ENCODE results near the gene ULK3.

Gene ULK3

DNA sequence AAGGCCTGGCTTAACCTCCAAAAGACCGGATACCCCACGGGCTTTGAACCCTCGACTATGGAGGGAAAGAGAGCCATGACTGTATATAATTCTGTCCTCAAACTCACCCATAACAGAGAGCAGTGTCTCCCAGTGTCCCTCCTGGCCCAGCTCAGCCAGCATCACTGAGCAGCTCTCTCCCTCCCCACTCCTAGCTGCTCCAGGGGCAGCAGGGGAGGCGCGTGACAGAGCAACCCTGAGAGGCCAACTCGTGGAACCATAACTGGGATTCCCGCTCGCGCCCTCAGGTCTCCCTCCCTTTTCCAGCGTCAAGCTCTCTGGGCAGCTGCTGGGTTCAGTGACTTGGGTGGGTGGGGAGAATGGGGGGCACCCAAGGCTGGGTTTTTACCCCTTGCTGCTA, 17.1 kb downstream of the ULK3 start:
- Mint-ChIP-seq H3K4me3 (no peak overlapping the region), H3K27ac (no peak overlapping the region), H3K36me3 (no peaks in the 10 kb centered on the region), H3K9me3 (no peaks in the 10 kb centered on the region), H3K4me1 (peaks cover 34% of the 10 kb centered on the region)
- DNase-seq (ENCODE audit: low spot score in 2 of 2) (no peak), ATAC-seq (no peak)

DNA sequence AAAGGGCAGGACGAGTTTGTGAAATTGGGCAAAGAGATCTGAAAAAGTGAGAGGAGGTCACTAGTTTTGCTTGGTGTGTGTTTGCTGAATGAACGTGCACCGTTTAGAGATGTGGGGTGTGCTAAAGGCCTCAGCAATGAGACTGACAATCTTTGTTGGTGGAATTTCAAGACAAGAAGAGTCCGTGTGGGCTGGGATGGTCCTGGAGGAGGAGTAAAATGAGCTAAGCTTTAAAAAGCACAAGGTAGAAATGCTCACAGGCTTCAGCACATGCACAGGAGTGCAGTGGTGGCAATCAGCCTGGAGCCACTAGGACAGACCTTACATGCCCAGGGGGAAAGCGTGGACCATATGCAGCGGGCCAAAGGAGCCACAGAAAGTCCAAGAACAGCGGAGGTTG, 18.0 kb downstream of the ULK3 start:
- Mint-ChIP-seq H3K9me3 (no peaks in the 10 kb centered on the region), H3K4me3 (no peak overlapping the region), H3K4me1 (peaks cover 28% of the 10 kb centered on the region), H3K36me3 (no peaks in the 10 kb centered on the region), H3K27ac (no peak overlapping the region)
- no peak for ATAC-seq
- no peak for DNase-seq (ENCODE audit: low spot score in 2 of 2)

DNA sequence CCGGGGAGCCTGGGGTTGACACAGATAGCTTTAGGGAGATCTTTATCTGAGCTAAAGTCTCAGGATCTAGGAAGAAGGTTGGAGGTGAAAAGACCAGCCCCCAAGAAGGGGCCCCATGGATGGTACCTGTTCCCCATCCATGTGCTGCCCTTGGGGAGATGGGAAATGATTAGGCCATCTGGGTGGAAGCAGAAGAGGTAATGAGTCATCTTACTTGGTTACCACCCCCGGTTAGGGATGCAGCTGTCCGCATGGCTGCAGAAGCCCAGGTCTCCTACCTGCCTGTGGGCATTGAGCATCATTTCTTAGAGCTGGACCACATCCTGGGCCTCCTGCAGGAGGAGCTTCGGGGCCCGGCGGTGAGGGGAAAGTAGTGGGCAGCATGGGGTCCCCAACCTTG, 19.6 kb downstream of the ULK3 start:
- Mint-ChIP-seq H3K4me1 (peaks cover 28% of the 10 kb centered on the region), H3K27ac (no peak overlapping the region), H3K4me3 (no peak overlapping the region), H3K36me3 (no peaks in the 10 kb centered on the region), H3K9me3 (no peaks in the 10 kb centered on the region)
- ATAC-seq (no peak), DNase-seq (ENCODE audit: low spot score in 2 of 2) (no peak)

DNA sequence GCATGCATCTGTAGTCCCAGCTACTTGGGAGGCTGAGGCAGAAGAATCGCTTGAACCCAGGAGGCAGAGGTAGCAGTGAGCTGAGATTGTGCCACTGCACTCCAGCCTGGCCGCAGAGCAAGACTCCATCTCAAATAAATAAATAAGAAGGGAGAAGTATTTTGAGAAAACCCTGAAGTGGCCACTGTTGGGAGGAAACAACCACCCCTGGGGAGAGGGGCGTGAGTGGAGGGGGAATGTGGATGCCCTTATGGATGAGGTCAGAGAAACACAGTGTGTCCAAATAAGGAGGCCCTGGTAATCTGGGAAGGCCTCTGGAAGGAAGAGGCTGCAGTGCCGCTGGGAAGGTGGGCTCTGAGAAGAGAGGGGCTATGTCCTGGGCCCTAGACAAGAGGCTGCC, 20.7 kb downstream of the ULK3 start:
- Mint-ChIP-seq H3K4me1 (peaks cover 34% of the 10 kb centered on the region), H3K4me3 (no peak overlapping the region), H3K9me3 (no peaks in the 10 kb centered on the region), H3K36me3 (peaks cover 6% of the 10 kb centered on the region), H3K27ac (no peak overlapping the region)
- ATAC-seq (no peak), DNase-seq (ENCODE audit: low spot score in 2 of 2) (no peak)

DNA sequence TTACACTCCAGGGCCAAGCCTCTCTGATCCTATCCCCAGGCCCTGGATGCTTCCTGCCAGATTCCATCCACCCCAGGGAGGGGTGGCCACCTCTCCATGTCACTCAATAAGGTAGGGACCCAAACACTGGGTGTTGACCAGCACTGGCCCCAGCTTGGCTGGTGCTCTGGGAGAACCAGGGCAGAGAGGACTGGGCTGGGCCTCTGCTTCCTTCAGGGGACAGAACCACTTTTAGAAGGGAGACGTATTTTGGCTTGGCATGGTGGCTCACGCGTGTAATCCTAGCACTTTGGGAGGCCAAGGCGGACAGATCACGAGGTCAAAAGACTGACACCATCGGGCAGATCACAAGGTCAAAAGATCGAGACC, 21.2 kb downstream of the ULK3 start:
- H3K4me1 Mint-ChIP-seq: peaks cover 35% of the 10 kb centered on the region
- no peak overlapping the region for H3K27ac Mint-ChIP-seq

DNA sequence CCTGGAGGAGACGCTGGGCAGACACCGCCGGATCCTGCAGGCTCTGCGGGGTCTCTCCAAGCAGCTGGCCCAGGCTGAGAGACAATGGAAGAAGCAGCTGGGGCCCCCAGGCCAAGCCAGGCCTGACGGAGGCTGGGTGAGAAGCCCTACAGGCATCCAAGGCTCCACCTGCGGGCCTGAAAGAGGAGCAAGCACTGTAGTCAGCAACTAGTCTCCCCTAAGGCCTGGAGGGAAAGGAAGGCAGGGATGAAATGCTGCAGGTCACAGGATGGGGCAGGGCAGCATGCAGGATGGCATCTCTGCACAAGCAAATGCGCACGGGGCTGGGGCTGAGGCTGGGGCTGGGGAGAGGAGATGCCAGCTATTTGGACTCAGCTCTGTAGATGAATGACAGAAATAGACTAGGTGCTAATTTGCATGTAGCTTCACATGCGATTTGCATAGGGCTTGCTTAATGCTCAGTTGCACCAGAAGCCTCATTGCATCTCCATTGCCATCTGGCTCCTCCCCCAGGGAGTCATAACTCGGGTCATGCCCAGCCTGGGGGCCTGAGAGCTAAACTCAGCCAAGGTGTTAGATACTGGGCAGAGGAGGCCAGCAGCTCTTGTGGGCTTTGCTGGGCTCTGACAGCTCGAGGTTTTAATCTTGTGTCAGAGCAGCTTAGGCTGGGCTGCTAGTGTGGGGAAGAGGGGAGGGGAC, 21.7 kb downstream of the ULK3 start:
- no peaks in the 10 kb centered on the region for H3K9me3 Mint-ChIP-seq
- ATAC-seq (no peak), DNase-seq (ENCODE audit: low spot score in 2 of 2) (no peak)
- H3K36me3 Mint-ChIP-seq: peaks cover 6% of the 10 kb centered on the region
- no peak overlapping the region for H3K27ac Mint-ChIP-seq
- H3K4me3 Mint-ChIP-seq: no peak overlapping the region
- H3K4me1 Mint-ChIP-seq: peaks cover 30% of the 10 kb centered on the region

More for the DNA sequence above, 21.2 kb downstream of the ULK3 start:
- Mint-ChIP-seq H3K36me3 (peaks cover 6% of the 10 kb centered on the region), H3K9me3 (no peaks in the 10 kb centered on the region), H3K4me3 (no peak overlapping the region)
- no peak for ATAC-seq
- DNase-seq (ENCODE audit: low spot score in 2 of 2): no peak

DNA sequence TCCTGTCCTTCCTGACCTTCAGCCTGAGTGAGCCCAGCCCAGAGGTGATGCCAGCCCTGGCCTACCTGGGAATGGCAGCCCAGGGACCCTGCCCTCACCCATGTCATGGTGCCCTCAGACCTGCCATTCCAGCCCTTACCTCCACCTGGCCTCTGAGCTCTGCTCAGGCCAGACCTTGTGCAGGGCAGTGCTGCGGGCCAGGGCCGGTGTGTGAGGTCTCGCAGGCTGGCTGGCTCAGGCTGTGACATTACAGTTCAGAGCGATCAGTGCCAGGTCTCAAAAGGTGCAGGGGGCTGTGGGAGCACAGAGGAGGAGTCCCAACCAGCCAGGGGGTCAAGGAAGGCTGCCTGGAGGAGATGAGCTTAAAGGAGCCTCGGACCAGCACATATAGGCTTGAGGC, 22.9 kb downstream of the ULK3 start:
- H3K36me3 Mint-ChIP-seq: peaks cover 6% of the 10 kb centered on the region
- peaks cover 39% of the 10 kb centered on the region for H3K4me1 Mint-ChIP-seq
- H3K4me3 Mint-ChIP-seq: no peak overlapping the region
- ATAC-seq: no peak
- H3K27ac Mint-ChIP-seq: peak overlapping the region; percentile 87
- no peaks in the 10 kb centered on the region for H3K9me3 Mint-ChIP-seq
- DNase-seq (ENCODE audit: low spot score in 2 of 2): no peak

DNA sequence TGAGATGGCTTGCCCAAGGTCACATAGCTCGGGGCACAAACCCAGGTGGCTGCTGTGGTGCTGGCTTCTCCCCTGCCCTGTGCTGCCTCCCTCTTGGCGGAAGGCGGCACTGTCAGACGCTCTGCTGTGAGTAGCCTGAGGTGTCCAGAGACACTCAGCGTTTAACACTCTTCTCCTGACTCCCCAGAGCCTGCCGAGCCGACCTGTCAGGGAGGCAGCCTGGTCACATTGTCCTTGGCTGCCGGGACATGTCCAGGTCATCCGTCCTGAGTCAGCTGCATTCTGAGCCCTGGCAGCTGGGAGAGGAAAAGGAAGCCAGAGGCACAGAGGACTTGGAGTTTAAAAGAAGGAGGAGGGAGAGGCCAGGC, 25.6 kb downstream of the ULK3 start:
- H3K9me3 Mint-ChIP-seq: no peaks in the 10 kb centered on the region
- no peak overlapping the region for H3K4me3 Mint-ChIP-seq
- H3K27ac Mint-ChIP-seq: peak overlapping the region; percentile 80
- DNase-seq (ENCODE audit: low spot score in 2 of 2) (no peak), ATAC-seq (no peak)
- H3K4me1 Mint-ChIP-seq: peaks cover 39% of the 10 kb centered on the region
- H3K36me3 Mint-ChIP-seq: peaks cover 7% of the 10 kb centered on the region

DNA sequence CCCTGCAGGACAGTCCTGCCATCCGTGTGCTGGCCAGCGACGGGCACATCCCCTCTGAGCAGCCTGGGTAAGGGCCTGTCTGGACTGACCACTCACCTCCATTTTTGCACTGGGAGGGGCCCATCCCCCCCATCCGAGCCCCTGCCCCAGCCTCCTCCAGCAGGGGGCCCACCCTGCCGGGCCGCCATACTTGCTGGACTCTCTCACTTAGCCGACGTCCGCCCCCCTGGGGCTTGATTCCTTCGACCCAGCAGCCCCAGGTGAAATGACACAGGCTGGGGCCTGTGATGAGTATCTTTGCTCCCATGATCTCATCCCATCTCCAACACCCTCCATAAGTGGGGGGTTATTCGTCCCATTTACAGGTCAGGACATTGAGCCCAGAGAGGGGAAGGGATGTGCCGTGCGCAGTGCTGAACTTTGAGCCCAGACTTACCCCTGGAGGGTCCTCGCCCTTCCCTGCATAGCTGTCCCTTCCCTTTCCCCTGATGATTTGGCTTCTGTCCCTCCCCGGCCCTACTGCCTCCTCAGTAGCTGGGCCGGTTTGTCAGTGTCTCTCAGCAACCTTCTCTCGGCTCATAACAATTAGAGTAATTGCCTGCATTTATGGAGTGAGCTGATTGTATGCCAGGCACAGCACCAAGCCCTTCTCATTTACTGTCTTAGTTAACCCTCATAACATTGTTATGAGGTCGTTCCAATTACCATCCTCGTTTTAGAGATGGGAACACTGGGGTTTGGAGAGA, 26.2 kb downstream of the ULK3 start:
- ATAC-seq (no peak), DNase-seq (ENCODE audit: low spot score in 2 of 2) (no peak)
- Mint-ChIP-seq H3K4me3 (no peak overlapping the region), H3K4me1 (peaks cover 39% of the 10 kb centered on the region), H3K36me3 (peaks cover 10% of the 10 kb centered on the region), H3K27ac (peak overlapping the region; percentile 80), H3K9me3 (no peaks in the 10 kb centered on the region)

DNA sequence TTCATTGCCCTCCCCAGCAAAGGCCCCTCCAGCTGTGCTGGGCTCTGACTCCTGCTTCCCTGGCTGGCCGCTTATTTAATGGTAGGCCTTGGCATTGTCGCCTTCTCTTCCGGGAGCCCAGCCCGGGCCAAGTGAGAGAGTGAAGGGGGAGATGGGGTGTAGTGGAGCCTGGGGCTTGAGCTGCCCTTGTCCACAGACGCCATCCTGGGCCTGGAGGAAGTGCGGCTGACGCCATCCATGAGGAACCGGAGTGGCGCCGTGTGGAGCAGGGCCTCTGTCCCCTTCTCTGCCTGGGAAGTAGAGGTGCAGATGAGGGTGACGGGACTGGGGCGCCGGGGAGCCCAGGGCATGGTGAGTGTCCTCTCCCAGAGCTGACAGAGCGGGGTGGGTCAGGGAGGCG, 27.0 kb downstream of the ULK3 start:
- Mint-ChIP-seq H3K27ac (no peak overlapping the region), H3K9me3 (no peaks in the 10 kb centered on the region), H3K36me3 (peaks cover 10% of the 10 kb centered on the region), H3K4me3 (no peak overlapping the region), H3K4me1 (peaks cover 39% of the 10 kb centered on the region)
- DNase-seq (ENCODE audit: low spot score in 2 of 2) (no peak), ATAC-seq (no peak)

DNA sequence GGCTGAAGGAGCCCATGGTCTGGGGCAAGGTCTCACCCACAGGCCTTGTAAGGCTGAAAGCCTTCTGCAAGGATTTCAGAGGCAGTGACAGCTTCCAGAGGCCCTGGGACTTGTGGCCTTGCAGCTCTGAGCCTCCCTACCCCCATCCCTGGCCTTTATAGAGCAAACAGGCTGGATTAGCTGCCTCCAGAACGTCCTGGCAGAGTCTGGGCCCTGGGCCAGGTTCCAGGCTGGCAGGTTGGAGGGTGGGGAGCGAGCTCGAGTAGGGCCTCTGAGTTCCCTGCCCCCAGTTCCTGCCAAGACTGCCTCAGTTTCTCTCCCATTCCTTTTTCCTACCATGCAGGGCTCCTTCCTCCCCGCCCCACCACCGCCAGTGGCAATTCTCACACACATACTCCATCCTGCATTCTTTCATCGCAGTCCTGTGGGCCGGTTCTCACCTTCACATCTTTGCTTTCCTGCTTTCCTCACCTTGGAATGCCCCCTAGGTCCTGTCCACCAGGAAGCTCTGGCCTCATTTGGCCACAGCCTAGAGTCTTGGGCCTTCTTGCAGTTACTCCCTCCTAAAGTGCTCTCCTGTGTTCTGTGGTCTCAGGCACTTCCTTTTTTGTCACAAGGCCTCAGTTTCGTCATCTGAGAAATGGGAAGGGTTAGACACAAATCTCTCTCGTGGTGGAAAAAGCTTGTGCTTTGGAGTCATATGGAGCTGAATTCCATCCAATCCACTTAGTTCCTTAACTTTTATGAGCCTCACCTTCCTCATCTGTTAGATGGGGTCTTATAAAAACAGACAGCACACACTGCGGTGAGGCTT, 27.6 kb downstream of the ULK3 start:
- ATAC-seq: no peak
- Mint-ChIP-seq H3K4me3 (no peak overlapping the region), H3K36me3 (peaks cover 10% of the 10 kb centered on the region)

DNA sequence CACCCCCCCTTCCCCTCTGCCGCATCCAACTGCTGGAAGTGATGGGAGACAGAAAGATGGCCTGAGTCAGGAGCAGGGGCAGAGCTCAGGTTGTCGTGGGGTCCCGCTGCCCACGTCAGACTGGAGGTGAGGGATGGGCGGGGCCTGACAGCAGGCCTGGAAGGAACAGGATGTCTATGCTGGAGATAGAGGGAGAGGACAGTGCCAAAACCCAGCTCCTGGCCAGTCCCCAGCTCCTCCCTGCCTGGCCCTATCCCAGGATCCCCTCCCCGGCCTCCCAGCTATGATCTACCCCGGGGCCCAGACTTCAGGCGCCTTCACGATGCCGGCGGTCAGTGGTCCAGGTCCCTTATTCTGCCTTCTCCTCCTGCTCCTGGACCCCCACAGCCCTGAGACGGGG, 30.4 kb downstream of the ULK3 start, which contains the start of gene LMAN1L:
LMAN1L (plus strand) TSS at position 303 of the 400 bp plus-strand sequence; CDS start at position 323, 20 bp downstream.
- Mint-ChIP-seq H3K4me3 (no peak within 1 kb of the TSS), H3K27ac (peak within 1 kb of the TSS; percentile 52), H3K36me3 (peaks cover 24% of the 10 kb centered on the region), H3K9me3 (no peaks in the 10 kb centered on the region), H3K4me1 (peaks cover 34% of the 10 kb centered on the region)
- ATAC-seq: no peak
- no peak for DNase-seq (ENCODE audit: low spot score in 2 of 2)

More for the DNA sequence above, 27.6 kb downstream of the ULK3 start:
- peaks cover 39% of the 10 kb centered on the region for H3K4me1 Mint-ChIP-seq
- no peaks in the 10 kb centered on the region for H3K9me3 Mint-ChIP-seq
- DNase-seq (ENCODE audit: low spot score in 2 of 2): no peak
- H3K27ac Mint-ChIP-seq: peak overlapping the region; percentile 59

DNA sequence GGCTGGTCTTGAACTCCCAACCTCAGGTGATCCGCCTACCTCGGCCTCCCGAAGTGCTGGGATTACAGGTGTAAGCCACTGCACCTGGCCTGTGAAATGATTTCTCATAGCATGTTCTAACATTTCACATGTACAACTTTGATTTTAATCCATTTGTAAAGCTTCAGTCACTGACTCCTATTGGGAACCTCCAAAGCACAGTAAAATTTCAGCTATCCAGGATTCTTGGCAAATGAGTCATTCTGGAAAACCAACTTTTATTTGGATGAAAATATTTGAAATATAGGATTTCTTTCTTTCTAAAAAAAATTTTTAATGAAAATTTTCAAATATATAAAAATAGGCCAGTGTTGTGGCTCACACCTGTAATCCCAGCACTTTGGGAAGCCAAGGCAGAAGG, 33.0 kb downstream of the ULK3 start:
- no peak overlapping the region for H3K4me3 Mint-ChIP-seq
- no peak overlapping the region for H3K27ac Mint-ChIP-seq
- H3K36me3 Mint-ChIP-seq: peaks cover 48% of the 10 kb centered on the region
- no peaks in the 10 kb centered on the region for H3K9me3 Mint-ChIP-seq
- DNase-seq (ENCODE audit: low spot score in 2 of 2): no peak
- H3K4me1 Mint-ChIP-seq: peaks cover 27% of the 10 kb centered on the region
- ATAC-seq: no peak

DNA sequence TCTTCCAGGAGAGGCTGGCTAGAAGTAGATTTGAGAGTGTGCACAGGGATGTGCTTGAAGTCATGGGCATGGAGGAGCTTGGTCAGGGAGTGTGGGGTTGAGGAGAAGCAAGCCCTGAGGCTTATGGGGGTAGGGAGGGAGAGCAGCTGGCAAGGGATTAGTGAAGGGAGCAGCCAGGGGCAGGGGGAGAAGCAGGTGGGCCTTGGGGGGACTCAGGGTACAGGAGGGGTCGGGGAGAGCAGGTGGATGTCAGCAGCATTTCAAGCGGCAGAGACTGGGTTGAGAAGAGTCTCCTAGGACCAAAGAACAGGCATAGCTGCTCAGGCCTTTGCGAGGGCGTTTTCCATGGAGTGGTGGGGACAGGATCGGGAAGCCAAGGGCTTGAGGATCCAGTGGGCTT, 33.7 kb downstream of the ULK3 start:
- DNase-seq (ENCODE audit: low spot score in 2 of 2) (no peak), ATAC-seq (peak; percentile 24)
- H3K4me3 Mint-ChIP-seq: no peak overlapping the region
- peak overlapping the region; percentile 72 for H3K27ac Mint-ChIP-seq
- H3K36me3 Mint-ChIP-seq: peaks cover 55% of the 10 kb centered on the region
- peaks cover 30% of the 10 kb centered on the region for H3K4me1 Mint-ChIP-seq
- no peaks in the 10 kb centered on the region for H3K9me3 Mint-ChIP-seq

DNA sequence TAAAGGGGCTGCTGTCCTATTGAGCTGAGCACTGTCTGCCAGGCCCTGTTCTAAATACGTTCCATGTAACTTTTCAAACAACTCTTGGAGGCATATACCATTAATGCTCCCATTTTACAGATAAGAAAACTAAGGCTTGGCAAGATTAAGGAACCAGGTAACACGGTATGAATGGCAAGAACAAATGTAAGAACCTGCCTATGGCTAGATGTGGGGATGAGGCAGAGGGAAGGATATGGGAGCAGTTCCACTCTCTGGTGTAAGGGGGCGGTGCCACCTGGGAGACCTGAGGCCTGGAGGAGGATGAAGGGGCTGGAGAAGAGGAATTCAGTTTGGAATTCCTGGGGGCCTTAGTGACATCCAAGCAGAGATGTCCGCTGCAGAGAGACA, 34.1 kb downstream of the ULK3 start:
- H3K36me3 Mint-ChIP-seq: peaks cover 59% of the 10 kb centered on the region
- peaks cover 30% of the 10 kb centered on the region for H3K4me1 Mint-ChIP-seq
- peak overlapping the region; percentile 72 for H3K27ac Mint-ChIP-seq
- H3K4me3 Mint-ChIP-seq: no peak overlapping the region
- H3K9me3 Mint-ChIP-seq: no peaks in the 10 kb centered on the region
- ATAC-seq (no peak), DNase-seq (ENCODE audit: low spot score in 2 of 2) (no peak)

Data from stimulated activated effector memory CD8-positive, alpha-beta T cell treated with anti-CD3 and anti-CD28 coated beads, Interleukin-12 subunit alpha, Interleukin-12 subunit beta, amount 100 ng/mL, for 72 hours (primary cell).